Measurements from ENCODE around the gene ELK3.

DNA sequence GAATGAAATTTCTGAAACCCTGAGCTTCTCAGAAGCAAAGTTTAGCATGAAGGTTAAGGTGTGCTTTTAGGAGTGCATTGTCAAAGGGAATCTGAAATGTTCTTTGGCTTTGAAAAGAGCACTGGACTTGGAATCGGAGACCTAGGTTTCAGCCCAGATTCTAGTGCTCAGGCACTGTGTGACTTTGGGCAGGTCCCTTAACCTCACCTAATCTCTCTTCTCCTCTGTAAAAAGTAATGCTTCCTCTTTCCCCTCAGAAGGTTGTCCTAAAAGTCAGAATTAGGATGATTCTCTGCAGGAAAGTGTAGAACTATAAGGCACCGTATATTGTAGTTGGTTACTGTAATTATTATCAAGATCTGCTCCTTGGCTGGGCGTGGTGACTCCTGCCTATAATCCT lies 38.0 kb upstream of the ELK3 start:
- TF ChIP-seq CTCF (conservative IDR thresholded peaks at IDR 0.05; ENCODE audit: low read depth in 2 of 2) (no peak), POLR2AphosphoS5 (IDR thresholded peaks at IDR 0.05; ENCODE audit: low read depth) (no peak)

All from GM23338 (cell line).